NCI-H2107 treated with DMSO at 0.1 percent for 48 hours (cell line): ENCODE data around the gene GPAT3.

Source experiments
- DNase-seq: peaks from one replicate; lab custom pipeline; 2025; ENCODE audit not compliant: unreplicated experiment; lab: John Stamatoyannopoulos, UW

Gene GPAT3

DNA sequence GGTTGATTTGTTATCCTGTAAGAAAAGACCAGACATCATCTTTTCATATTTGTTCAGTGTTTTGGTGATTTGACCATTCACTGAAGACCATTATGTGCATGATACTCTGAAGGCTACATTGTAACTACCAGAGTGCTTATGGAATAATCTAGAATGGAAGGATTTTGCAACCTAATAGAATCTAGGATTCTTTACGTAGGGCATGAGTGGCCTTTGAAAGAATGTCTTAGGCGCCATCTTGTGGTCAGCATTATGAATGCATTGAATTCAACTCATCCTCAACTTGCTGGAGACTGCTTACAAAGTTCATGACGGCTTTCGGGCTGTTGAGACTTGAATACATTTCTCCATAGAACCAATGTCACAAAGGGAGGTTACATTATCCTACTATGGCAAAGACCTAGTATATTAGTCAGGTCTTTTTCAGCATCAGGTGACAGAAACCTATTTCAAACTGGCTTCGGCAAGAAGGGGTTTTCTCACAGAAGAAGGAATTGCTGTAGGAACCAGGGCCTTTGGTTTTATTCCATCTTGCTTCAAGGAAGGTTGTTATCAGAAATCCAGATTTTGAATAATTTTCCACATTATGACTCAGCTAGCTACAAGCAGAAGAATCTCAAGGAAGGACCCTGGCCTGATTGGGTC lies 104.1 kb downstream of the GPAT3 start:
- DNase-seq: peak; percentile 10

DNA sequence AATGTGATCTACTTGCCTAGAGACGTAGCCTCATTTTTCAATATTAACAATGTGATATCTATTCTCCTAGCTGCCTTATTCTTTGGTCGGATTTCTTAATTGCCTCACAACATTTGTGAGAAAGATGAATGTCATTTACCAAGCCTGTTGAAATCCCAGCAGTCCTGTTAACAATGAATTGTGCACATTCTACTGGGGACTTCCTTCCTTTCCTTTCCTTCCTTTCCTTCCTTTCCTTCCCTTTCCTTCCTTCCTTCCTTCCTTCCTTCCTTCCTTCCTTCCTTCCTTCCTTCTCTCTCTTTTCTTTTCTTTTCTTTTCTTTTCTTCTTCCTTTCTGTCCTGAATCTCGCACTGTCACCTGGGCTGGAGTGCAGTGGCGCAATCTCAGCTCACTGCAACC lies 107.1 kb downstream of the GPAT3 start:
- DNase-seq: no peak

DNA sequence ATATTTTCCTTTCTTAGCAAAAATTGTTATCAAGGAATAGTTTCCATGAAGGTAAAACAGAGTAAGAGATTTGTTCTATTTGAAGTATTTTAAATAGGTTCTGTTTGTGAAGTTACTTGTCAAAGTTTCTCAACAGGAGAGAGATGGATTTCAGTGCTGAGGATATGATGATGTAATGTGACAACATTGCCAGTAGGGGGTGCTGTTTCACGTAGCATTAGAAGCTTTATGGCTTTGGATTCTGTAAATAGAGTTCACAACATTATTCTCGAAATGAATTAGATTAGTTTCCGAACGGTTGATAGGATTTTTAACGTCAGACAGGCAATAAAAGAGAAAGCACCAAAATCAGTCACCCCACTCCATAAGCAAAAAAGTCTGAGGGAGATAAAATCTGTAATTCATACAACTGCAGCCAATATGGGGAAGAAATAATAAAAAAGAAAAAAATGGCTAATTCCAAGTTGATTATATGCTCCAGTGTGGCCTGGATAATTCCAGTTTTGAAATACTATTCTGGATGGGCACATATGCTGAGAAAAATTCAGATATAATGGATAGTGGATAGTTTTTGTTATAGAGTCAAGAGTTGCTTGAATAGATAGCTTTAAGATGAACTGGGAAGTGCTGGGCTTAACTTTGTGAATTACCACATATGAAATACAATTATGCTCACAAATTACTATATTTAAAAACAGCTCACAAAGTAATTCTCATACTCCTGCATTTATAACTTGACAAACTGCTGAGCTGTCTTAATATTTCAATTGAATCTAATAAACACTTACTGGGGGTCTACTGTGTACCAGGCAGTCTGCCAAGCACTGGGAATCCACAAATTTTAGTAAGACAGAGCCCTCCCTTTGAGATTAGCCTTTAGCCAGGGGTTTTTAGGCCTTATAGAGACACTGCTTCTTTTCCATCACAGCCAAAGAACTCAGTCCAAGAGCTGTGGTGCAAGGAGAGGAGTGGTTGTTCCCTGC lies 109.1 kb downstream of the GPAT3 start:
- DNase-seq: peak; percentile 34

GRCh38 chr4:83646538-83647239 lies 110.8 kb downstream of the GPAT3 start:
- DNase-seq: no peak

GRCh38 chr4:83651846-83652245 lies 115.9 kb downstream of the GPAT3 start:
- no peak for DNase-seq
